Measurements from ENCODE around the gene MRPS30.
"Not testable (repeated sequence)": the region's sequence is repeated elsewhere in the genome, so short reads cannot be mapped to it uniquely, and the experiment has no call there.

DNA sequence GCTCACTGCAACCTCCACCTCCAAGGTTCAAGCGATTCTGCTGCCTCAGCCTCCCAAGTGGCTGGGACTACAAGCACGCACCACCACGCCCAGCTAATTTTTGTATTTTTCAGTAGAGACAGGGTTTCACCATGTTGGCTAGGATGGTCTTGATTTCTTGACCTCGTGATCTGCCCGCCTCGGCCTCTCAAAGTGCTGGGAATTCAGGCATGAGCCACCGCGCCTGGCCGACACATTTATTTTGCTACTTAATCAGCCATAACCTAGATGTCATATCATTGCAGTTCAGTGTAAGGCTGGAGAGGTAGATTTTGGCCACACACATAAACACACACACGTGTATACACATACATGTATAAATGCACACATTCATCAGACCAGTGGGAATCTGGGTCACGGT, 36.4 kb upstream of the MRPS30 start:
- not testable (repeated sequence) for TF ChIP-seq HOXA7 (CRISPR knock-in tag; IDR thresholded peaks at IDR 0.05; ENCODE audit: borderline replicate concordance); ZNF768 (tag by site-specific recombination; IDR thresholded peaks at IDR 0.05); PATZ1 (tag by site-specific recombination; IDR thresholded peaks at IDR 0.05); ZNF623 (tag by site-specific recombination; IDR thresholded peaks at IDR 0.05); ZNF157 (tag by site-specific recombination; IDR thresholded peaks at IDR 0.05); ZNF670 (tag by site-specific recombination; IDR thresholded peaks at IDR 0.05; ENCODE audit: low read depth); TCF7L2 (IDR thresholded peaks at IDR 0.05; ENCODE audit: borderline replicate concordance, low read depth, low read length)
- TF ChIP-seq, protein P1, sequence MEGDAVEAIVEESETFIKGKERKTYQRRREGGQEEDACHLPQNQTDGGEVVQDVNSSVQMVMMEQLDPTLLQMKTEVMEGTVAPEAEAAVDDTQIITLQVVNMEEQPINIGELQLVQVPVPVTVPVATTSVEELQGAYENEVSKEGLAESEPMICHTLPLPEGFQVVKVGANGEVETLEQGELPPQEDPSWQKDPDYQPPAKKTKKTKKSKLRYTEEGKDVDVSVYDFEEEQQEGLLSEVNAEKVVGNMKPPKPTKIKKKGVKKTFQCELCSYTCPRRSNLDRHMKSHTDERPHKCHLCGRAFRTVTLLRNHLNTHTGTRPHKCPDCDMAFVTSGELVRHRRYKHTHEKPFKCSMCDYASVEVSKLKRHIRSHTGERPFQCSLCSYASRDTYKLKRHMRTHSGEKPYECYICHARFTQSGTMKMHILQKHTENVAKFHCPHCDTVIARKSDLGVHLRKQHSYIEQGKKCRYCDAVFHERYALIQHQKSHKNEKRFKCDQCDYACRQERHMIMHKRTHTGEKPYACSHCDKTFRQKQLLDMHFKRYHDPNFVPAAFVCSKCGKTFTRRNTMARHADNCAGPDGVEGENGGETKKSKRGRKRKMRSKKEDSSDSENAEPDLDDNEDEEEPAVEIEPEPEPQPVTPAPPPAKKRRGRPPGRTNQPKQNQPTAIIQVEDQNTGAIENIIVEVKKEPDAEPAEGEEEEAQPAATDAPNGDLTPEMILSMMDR (tag by site-specific recombination; IDR thresholded peaks at IDR 0.05): not testable (repeated sequence)
- TF ChIP-seq, protein P2, sequence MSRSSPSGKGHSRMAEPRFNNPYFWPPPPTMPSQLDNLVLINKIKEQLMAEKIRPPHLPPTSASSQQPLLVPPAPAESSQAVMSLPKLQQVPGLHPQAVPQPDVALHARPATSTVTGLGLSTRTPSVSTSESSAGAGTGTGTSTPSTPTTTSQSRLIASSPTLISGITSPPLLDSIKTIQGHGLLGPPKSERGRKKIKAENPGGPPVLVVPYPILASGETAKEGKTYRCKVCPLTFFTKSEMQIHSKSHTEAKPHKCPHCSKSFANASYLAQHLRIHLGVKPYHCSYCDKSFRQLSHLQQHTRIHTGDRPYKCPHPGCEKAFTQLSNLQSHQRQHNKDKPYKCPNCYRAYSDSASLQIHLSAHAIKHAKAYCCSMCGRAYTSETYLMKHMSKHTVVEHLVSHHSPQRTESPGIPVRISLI (tag by site-specific recombination; IDR thresholded peaks at IDR 0.05): not testable (repeated sequence)
- TF ChIP-seq, protein P3, sequence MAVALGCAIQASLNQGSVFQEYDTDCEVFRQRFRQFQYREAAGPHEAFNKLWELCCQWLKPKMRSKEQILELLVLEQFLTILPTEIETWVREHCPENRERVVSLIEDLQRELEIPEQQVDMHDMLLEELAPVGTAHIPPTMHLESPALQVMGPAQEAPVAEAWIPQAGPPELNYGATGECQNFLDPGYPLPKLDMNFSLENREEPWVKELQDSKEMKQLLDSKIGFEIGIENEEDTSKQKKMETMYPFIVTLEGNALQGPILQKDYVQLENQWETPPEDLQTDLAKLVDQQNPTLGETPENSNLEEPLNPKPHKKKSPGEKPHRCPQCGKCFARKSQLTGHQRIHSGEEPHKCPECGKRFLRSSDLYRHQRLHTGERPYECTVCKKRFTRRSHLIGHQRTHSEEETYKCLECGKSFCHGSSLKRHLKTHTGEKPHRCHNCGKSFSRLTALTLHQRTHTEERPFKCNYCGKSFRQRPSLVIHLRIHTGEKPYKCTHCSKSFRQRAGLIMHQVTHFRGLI (tag by site-specific recombination; IDR thresholded peaks at IDR 0.05): not testable (repeated sequence)
